Left colon (tissue), 2 donors: Measurements from ENCODE around the gene B4GALT5. TPM values are rescaled to one million over a fixed set of nuclear protein-coding genes. Genes with fewer than 3 reads are reported as not detected.

Experiments used
- ATAC-seq: fragments of 200-7000 bp; cut with Tn5 transposase; one replicate; pipeline ENCODE4 v1.9.1; 2020; ENCODE audit warnings: mild to moderate bottlenecking, moderate library complexity
- DNase-seq, 2 donors: peaks; one replicate each; pipeline ENCODE4 v3.0.0-alpha.2; 2020
- intact Hi-C, 2 donors: fragments of 100-400 bp; cut with DNase I in 1 of 2; cut with micrococcal nuclease in 1 of 2; formaldehyde crosslinking; loops; one replicate each; pipeline versions ENCODE4 v1.11.2 to v1.14.0; 2022; cut with DNase I, micrococcal nuclease
- total RNA-seq, 2 donors: library from RNA; stranded (reverse); fragmentation: NEBNext Ultra II Directional; extraction: Animal tissue kit (Norgen Biotek cat#: 25700); gene quantifications; one replicate each; pipeline ENCODE4 v1.2.1, GENCODE V29; 2021
- donor health status: DM: no; HTN: no; CAD: no.
- donor health status: DM: yes; HTN: yes; CAD: no.

Gene B4GALT5
- total RNA-seq, 2 donors from 2014 or later, result 58.1 to 64.8 TPM

- no peak for ATAC-seq
- intact Hi-C loops, result loop anchor here in 1 of 2 donors (10.0 kb wide), 1 partner anchor 58 kb away; no protein-coding TSS in a partner anchor
- no peak for DNase-seq
Measured at GRCh38 chr20:49602345-49603208, 111.1 kb downstream of the B4GALT5 start.

GRCh38 chr20:49601153-49601924 is 112.3 kb downstream of the B4GALT5 start:
- ATAC-seq, result no peak
- intact Hi-C loops, result loop anchor here (2.0 to 10.0 kb wide), 2 partner anchors 49 to 57 kb away; no protein-coding TSS in a partner anchor
- no peak for DNase-seq

- DNase-seq (no peak), ATAC-seq (no peak)
- intact Hi-C loops, result loop anchor here (2.0 to 10.0 kb wide), 2 partner anchors 47 to 55 kb away; no protein-coding TSS in a partner anchor
Measured at GRCh38 chr20:49599746-49600113, 113.9 kb downstream of the B4GALT5 start.

- intact Hi-C loops, result no loop called here
- no peak for DNase-seq
- no peak for ATAC-seq
Measured at GRCh38 chr20:49597825-49598395, 115.8 kb downstream of the B4GALT5 start.

GRCh38 chr20:49595811-49596561 is 117.7 kb downstream of the B4GALT5 start:
- ATAC-seq, result no peak
- DNase-seq, result no peak
- intact Hi-C loops, result no loop called here

- no peak for DNase-seq
- no peak for ATAC-seq
- intact Hi-C loops, result no loop called here
Measured at GRCh38 chr20:49595346-49595745, 118.3 kb downstream of the B4GALT5 start.

- intact Hi-C loops, result no loop called here
- DNase-seq (no peak), ATAC-seq (no peak)
Measured at GRCh38 chr20:49594931-49595315, 118.8 kb downstream of the B4GALT5 start.

- DNase-seq (no peak), ATAC-seq (no peak)
- intact Hi-C loops, result no loop called here
Measured at GRCh38 chr20:49594143-49594930, 119.3 kb downstream of the B4GALT5 start.

GRCh38 chr20:49593466-49594142 is 120.1 kb downstream of the B4GALT5 start:
- ATAC-seq, result no peak
- no peak for DNase-seq
- intact Hi-C loops, result no loop called here

- DNase-seq (no peak), ATAC-seq (no peak)
- intact Hi-C loops, result no loop called here
Measured at GRCh38 chr20:49592120-49592519, 121.6 kb downstream of the B4GALT5 start.

- DNase-seq (no peak), ATAC-seq (peak; percentile 80)
- intact Hi-C loops, result no loop called here
Measured at GRCh38 chr20:49591217-49591865, 122.3 kb downstream of the B4GALT5 start.

GRCh38 chr20:49590163-49591017 is 123.3 kb downstream of the B4GALT5 start:
- DNase-seq, result no peak
- no peak for ATAC-seq
- intact Hi-C loops, result no loop called here

- no peak for DNase-seq
- no peak for ATAC-seq
- intact Hi-C loops, result no loop called here
Measured at GRCh38 chr20:49589747-49590146, 123.9 kb downstream of the B4GALT5 start.

GRCh38 chr20:49587111-49587570 is 126.5 kb downstream of the B4GALT5 start:
- intact Hi-C loops, result no loop called here
- ATAC-seq (no peak), DNase-seq (no peak)

- intact Hi-C loops, result no loop called here
- DNase-seq, result no peak
- no peak for ATAC-seq
Measured at GRCh38 chr20:49585585-49586245, 128.0 kb downstream of the B4GALT5 start.
